GM12801 (cell line): ENCODE results near the gene ERF.

Source experiments
- TF ChIP-seq, protein P1 (sequence below): IDR thresholded peaks from one replicate; pipeline ENCODE4 v1.5.1; 2011; ENCODE audit warnings: control low read depth; ENCODE audit not compliant: insufficient read length; ENCODE audit errors: extremely low read depth

ERF gene

DNA sequence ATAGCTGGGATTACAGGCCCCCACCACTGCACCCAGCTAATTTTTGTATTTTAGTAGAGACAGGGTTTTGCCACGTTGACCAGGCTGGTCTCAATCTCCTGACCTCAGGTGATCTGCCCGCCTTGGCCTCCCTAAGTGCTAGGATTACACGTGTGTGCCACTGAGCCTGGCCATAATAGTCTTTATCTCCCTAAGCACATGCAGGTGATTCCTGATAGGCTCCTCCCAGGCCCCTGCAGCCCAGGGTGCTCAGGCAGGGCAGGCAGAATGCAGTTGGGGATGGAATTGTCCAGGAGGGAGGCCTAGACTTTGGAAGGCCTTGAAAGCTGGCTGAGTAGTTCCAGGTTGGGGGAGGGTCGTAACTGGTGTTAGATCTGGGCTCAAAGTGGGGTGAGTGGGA, 26.3 kb downstream of the ERF start:
- TF ChIP-seq, protein P1, sequence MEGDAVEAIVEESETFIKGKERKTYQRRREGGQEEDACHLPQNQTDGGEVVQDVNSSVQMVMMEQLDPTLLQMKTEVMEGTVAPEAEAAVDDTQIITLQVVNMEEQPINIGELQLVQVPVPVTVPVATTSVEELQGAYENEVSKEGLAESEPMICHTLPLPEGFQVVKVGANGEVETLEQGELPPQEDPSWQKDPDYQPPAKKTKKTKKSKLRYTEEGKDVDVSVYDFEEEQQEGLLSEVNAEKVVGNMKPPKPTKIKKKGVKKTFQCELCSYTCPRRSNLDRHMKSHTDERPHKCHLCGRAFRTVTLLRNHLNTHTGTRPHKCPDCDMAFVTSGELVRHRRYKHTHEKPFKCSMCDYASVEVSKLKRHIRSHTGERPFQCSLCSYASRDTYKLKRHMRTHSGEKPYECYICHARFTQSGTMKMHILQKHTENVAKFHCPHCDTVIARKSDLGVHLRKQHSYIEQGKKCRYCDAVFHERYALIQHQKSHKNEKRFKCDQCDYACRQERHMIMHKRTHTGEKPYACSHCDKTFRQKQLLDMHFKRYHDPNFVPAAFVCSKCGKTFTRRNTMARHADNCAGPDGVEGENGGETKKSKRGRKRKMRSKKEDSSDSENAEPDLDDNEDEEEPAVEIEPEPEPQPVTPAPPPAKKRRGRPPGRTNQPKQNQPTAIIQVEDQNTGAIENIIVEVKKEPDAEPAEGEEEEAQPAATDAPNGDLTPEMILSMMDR: no peak

DNA sequence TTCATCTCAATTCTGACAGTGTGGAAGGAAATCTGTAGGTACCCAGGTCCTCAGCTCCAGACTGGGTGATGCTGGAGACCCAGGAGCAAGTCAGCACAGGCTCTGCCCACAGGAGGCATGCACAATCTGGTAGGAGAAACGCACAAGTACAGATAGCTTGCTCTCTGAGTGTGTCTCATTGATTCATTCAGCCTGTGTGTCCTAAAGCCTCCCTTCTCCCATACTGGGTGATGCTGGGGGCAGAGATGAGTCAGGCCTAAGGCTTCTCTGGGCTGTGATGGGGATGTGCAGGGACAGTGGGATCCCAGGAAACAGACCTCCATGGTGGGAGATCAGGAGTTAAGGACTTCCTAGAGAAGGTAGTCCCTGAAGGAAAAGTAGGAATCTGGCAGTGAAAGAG, 28.0 kb downstream of the ERF start:
- TF ChIP-seq, protein P1: no peak

DNA sequence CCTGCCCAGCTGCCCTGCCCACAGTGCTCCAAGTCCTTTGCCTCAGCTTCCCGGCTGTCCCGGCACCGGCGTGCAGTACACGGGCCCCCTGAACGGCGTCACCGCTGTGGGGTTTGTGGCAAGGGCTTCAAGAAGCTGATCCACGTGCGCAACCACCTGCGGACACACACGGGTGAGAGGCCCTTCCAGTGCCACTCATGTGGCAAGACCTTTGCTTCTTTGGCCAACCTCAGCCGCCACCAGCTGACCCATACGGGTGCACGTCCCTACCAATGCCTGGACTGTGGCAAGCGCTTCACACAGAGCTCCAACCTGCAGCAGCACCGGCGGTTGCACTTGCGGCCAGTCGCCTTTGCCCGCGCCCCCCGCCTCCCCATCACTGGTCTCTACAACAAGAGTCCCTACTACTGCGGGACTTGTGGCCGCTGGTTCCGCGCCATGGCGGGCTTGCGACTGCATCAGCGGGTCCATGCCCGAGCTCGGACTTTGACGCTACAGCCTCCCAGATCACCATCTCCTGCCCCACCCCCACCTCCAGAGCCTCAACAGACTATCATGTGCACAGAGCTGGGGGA, 29.1 kb downstream of the ERF start:
- TF ChIP-seq, protein P1: no peak

DNA sequence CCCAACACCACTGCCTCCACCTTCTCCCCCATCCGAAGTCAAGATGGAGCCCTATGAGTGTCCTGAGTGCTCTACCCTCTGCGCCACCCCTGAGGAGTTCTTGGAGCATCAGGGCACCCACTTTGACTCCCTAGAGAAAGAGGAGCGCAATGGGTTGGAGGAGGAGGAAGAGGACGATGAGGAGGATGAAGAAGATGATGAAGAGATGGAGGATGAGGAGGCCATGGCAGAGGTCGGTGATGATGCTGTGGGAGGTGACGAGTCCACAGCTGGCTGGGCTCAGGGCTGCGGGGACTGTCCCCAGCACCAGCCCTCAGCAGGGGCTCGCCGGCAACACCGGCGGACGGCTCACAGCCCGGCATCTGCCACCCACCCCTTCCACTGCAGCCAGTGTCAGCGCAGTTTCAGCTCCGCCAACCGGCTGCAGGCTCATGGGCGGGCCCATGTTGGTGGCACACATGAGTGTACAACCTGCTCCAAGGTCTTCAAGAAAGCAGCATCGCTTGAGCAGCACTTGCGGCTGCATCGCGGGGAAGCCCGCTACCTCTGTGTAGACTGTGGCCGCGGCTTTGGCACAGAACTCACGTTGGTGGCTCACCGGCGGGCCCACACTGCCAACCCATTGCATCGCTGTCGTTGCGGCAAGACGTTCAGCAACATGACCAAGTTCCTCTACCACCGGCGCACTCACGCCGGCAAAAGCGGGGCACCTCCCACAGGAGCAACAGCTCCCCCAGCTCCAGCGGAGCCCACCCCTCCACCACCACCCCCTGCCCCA, 29.8 kb downstream of the ERF start:
- TF ChIP-seq, protein P1: no peak

DNA sequence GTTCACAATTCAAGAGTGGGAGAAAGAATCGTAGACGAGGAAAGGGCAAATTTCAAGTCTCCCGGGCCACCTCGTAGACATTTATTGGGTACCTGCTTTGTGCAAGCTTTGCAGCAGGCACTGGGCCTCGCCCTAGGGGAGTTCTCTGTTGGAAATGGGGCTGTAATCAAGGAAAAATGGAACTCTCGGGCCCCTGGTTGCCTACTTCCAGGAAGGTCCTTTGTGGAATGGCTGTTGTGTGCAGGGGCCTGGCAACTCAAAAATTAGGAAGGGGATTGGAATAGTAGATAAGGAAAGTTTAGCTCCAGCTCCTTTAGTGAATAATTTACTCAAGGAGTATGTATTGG, 34.2 kb downstream of the ERF start:
- TF ChIP-seq, protein P1: no peak

DNA sequence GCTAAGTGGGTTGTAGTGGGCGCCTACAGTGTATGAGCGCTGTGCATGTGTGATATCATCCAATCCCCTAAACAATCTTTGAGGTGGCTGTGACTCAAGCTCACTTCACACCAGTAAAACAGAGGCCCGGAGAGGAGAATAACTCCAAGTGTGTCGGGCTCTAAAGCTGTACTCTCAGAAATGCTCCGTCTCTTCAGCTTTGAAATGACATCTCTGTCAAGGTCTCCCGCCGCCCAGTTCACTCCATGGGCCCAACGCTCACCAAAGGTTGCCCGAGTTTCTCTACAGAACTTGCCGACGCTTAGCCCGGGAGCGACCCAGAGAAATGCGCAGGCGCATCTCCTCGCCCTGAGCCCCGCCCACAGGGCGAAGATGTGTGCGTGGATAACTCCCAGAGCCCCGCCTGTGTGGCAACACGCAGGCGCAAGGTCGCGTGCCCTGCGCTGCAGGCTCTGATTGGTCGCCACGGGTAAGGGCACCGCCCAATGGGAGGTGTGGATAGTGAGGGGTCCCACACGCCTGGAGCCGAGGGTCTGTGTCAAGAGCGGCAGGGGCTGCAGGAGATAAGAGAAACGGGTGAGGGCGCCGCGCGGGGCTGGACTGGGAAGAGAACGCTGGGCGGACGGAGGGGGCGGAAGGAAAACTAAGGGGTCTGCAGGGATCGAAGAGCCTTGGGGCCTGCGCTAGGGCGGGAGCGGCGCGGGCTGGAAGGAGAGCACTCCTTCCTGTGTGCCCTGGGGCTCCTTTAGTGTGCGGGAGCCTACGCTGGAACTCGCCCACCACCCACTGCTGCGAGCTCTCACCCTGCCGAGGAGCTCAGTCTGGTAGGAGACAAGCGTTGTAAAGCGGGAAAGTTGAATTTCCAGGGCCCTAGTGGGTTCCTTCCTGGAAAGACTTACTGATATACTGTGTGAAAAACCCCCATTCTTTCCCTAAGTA, 34.8 kb downstream of the ERF start, which contains the start of gene ZNF526:
ZNF526 (plus strand) TSS at position 501 of the 939 bp plus-strand sequence. CDS start 4,092 bp downstream, outside the sequence.
- TF ChIP-seq, protein P1: no peak
